NK-92 (cell line): Measurements from ENCODE around the gene RASSF8.

Source experiments
- DNase-seq: peaks from one replicate; lab custom pipeline; 2025; ENCODE audit not compliant: unreplicated experiment; lab: John Stamatoyannopoulos, UW

RASSF8 gene

GRCh38 chr12:26100666-26101349 is 142.3 kb downstream of the RASSF8 start:
- DNase-seq, result no peak

DNA sequence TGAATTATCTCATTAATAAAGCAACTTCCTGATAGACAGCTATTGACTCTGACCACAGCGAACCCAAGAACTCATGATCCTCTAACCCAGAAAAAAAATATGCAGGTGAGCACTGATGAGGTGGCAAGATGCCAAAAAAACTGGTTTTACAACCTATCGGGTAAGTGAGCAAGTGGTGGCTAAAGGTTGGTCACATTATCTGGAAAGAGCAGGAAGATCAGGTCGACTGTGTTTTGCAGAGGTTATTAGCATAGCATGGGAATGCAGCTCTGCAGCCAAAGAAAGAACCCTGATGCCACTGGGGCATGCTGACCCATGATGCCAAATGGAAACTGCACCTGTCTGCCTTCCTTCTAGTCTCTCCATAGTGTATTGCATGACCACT is 142.9 kb downstream of the RASSF8 start:
- no peak for DNase-seq

- no peak for DNase-seq
Measured at GRCh38 chr12:26101763-26102162, 143.3 kb downstream of the RASSF8 start.

DNA sequence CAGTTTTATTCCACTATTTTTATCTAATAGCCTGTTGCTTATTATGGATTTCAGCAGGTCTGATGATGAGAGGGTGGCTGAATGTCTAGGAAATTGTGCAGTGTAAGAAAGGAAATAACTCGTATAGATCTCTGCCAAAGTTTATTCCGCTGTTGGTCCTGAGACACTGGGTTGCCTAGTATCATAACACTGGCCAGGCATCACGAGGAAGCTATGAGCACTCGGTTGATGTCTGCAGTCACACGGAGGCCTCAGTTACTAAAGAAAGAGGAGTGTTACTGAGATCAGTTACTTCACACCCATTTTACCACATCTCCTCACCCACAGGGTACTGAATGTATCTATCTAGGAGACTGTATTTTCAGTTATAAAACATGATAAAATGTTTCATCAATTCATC is 144.5 kb downstream of the RASSF8 start:
- no peak for DNase-seq

- DNase-seq, result no peak
Measured at GRCh38 chr12:26106347-26106746, 147.9 kb downstream of the RASSF8 start.

DNA sequence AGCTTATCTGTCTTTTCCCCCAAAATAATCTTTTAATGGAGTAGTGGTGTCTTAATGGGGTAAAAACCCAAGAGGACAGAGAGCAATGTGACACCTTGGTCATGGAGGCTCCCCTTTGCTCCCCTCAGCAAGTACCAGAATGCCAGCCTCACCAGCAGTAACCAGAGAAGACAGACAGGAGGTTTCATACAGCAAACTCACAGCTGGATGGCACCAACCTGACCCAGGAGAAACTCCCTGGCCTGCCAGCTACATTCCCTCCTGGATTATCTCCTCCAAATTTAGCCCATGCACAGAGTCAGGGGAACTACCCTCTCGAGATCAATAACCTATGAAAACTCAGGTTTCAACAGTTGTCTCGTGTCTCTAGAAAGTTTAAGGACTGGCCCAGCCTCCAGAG is 150.4 kb downstream of the RASSF8 start:
- DNase-seq, result no peak

DNA sequence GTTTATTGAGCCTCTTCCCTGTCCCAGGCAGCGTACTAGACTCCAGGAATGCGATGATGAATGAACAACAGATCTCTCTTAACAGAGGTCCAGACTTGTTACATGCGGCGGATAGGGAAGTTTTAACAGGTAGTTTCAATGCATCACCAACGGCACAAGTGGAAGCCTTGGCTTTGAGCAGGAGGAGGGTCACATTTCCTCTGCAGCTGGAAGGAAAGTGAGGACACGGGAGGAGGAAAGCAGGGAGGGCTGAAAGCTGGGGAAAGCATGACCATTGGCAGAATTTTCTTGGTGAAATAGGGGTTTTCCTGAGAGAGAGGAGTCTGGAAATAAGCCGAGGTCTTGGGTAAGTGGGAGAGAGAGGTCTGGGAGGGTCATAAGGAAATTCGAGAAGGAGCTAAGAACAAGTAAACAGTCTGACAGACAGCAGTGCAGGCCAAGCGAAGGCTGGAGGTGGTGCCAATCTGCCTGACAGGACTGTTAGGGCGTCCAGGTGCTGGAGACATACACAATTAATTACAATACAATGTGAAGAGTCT is 150.9 kb downstream of the RASSF8 start:
- no peak for DNase-seq

- no peak for DNase-seq
Measured at GRCh38 chr12:26112232-26112631, 153.8 kb downstream of the RASSF8 start.

- DNase-seq, result no peak
Measured at GRCh38 chr12:26112703-26113147, 154.2 kb downstream of the RASSF8 start.

DNA sequence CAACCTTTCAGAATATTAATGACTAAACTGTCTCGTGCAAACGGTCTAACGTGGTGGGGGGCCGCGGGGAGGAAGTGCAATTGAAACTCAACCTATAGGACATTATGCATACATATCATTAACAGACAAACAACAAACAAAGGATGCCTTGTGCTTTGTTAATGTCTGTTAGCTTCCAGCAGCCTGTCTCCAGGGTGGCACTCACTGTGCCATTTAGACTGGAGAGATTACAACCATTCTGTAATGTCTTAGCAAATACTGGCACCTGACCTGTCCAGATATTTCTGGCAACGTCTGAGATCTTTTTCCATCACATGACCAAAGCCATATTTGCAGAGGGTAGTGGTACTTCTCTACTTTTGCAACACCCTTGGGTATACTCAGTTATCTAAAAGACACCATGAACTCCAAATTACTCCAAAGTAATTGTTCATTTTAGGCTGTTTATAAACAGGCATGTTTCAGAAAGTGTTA is 154.7 kb downstream of the RASSF8 start:
- no peak for DNase-seq

GRCh38 chr12:26113853-26114719 is 155.6 kb downstream of the RASSF8 start:
- no peak for DNase-seq

DNA sequence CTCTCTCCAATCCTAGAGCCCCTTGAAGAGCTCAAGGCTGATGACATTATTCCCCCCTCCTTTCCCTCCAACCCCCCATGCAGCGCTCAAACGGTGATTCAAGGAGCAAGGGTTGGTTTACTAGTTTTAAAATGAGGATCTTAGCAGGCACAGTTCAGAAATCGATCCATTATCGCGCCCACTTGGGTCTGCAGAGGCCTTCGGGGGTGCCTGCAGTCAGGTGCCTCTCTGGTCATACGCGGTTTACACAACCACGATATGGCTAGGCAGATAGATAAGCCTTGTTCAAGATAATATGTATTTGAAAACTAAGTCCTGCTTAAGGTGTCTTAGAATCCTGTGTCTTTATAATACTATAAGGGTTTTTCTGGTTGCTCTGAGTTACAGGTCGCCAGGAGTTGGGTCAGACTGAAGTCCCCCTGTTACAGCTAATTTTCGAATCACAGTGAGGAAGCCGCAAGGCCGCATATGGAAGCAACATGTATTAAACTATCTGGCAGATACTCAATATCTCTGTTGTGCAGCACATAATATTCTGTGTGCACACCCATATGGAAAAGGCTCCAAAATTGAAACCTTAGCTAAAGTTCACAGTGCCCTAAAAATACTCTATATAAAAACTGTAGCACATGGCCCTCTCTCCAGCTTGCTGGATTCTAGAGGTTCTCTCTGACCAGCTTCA is 156.4 kb downstream of the RASSF8 start:
- no peak for DNase-seq

DNA sequence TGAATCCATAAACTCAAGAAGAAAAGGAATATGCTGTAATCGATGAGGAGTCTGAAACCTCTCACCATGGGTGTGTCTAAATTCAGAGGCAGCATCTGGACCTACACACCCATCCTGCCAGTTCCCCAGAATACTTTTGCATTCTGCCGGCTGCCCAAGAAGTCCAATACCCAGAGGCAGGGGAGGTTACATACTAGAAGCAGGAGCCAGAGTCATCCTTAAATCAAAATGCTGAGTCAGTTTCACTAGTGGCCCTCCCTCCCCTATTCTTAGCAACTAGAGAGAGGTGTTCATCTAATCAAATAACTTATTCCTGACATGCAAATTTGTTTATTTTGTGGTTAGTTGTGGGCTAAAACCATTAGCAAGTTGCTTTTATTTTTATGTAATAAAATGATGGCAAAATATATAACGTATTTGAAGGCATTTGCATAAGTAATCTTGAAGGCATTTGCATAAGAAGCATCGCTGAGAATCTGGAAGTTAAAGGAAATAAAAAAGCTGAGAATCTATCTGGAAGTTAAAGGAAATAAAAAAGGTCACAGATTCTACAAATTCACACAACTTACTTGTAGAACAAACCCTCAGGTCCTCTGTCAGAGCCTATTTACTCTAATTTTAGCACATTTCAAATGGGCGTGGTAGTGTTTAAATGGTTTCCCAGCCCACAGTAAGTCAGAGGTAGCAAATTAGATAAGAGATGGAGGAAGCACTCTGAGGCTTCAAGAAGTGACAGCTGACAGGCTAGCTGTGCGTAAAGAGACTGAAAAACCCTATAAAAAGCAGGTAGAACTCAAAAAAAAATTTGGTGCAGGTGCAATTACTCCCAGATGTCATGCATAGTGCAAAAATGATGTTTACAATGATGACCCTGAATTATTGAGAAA is 158.6 kb downstream of the RASSF8 start:
- DNase-seq, result no peak

- no peak for DNase-seq
Measured at GRCh38 chr12:26118308-26118707, 159.8 kb downstream of the RASSF8 start.

- no peak for DNase-seq
Measured at GRCh38 chr12:26119391-26119989, 161.0 kb downstream of the RASSF8 start.

GRCh38 chr12:26120561-26121274 is 162.2 kb downstream of the RASSF8 start:
- no peak for DNase-seq

DNA sequence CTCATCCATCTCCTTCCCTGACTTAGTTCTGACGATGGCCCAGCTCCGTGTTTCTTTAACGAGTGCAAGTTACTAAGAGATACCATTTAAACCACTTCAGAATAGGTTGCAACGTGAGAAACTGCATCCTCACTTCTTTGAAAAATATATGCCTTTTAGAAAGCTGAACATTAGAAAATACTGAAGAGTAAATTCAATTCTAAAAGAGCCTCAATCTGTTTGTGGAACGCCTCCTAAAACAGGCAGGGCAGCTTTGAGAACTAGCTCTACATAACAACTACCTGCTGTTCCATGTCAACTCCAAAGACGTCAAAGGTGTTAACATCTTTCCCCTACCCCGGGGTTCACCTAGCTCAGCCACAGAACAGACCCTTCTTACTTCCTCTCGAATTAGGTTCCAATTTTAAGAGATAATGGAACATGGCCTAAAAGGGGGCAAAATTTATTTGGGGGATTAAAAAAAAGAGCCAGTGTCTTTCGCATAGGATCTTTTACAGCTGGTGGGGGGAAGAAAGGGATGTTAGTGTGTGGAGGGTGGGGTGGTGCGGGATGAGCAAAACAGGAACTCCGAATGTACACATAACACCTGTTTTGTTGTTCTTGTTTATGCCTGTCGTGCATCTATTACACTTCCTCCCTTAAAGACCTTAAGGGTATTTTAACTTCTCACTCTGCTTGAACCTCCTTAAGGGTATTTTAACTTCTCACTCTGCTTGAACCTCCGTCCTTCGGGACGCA is 163.0 kb downstream of the RASSF8 start:
- no peak for DNase-seq

GRCh38 chr12:26122061-26122680 is 163.7 kb downstream of the RASSF8 start:
- DNase-seq, result no peak
